Panc1 (cell line): ENCODE measurements around the gene EDEM3. TPM values are rescaled to one million over a fixed set of nuclear protein-coding genes. Genes with fewer than 3 reads are reported as not detected.
"Not testable (repeated sequence)": the region's sequence is repeated elsewhere in the genome, so short reads cannot be mapped to it uniquely, and the experiment has no call there.

Experiments
- ATAC-seq: fragments of 200-7000 bp; cut with Tn5 transposase; 2 replicates; pipeline ENCODE4 v1.9.1; 2020; ENCODE audit warnings: mild to moderate bottlenecking, moderate library complexity
- BruUV-seq: library from RNA; stranded (reverse); fragments of 400-500 nt; replicated peaks from 2 replicates; lab custom pipeline; 2021; lab: Mats Ljungman, UMichigan
- CTCF ChIA-PET: fragments of 300-600 bp; sonication (Branson Sonifier 250); formaldehyde crosslinking; loops from one replicate; lab custom pipeline; 2022; ENCODE audit warnings: antibody characterized with exemption; lab: Charles Lee
- POLR2A ChIA-PET: fragments of 300-600 bp; sonication (Branson Sonifier 250); formaldehyde crosslinking; loops from one replicate; lab custom pipeline; 2022; ENCODE audit warnings: antibody characterized with exemption; lab: Charles Lee
- DNase-seq: peaks from one replicate; pipeline ENCODE4 v3.0.0-alpha.2; 2010; ENCODE audit warnings: low read depth, low spot score
- H3K27ac ChIP-seq: 2 replicates; pipeline ENCODE4 v1.5.1; 2011; ENCODE audit warnings: mild to moderate bottlenecking, low read length, inconsistent platforms
- H3K27me3 ChIP-seq: fragments of 200-500 bp; sonication (Bioruptor generic); 2 replicates; pipeline ENCODE4 v1.6.0; 2014; ENCODE audit warnings: low read length, inconsistent platforms; ENCODE audit not compliant: control insufficient read depth, insufficient read depth
- H3K36me3 ChIP-seq: fragments of 200-500 bp; sonication (Bioruptor generic); 2 replicates; pipeline ENCODE4 v1.5.1; 2014; ENCODE audit warnings: inconsistent platforms, mild to moderate bottlenecking, low read length, moderate library complexity; ENCODE audit not compliant: control insufficient read depth, insufficient read depth
- H3K4me1 ChIP-seq: 2 replicates; pipeline ENCODE4 v1.5.1; 2011; ENCODE audit warnings: inconsistent platforms, mild to moderate bottlenecking, low read length, moderate library complexity; ENCODE audit not compliant: control insufficient read depth, insufficient read depth
- H3K4me3 ChIP-seq, 2 experiments: 2 replicates each; pipeline ENCODE4 v1.5.1; 2011 to 2012; ENCODE audit warnings: low read depth in 2 of 2, low read length in 2 of 2, mild to moderate bottlenecking in 2 of 2, inconsistent platforms in 1 of 2, moderate library complexity in 1 of 2
- H3K9me3 ChIP-seq: fragments of 200-500 bp; sonication (Bioruptor generic); 2 replicates; pipeline ENCODE4 v1.5.1; 2014; ENCODE audit warnings: low read depth, mild to moderate bottlenecking, inconsistent platforms, low read length, moderate library complexity; ENCODE audit not compliant: control insufficient read depth, insufficient read depth
- CTCF ChIP-seq: fragments of 450-650 bp; IDR thresholded peaks from 2 replicates; pipeline ENCODE4 v1.5.1; 2017; ENCODE audit warnings: mild to moderate bottlenecking
- POLR2AphosphoS5 ChIP-seq: IDR thresholded peaks from 2 replicates; pipeline ENCODE4 v1.6.1; 2012; ENCODE audit warnings: mild to moderate bottlenecking, low read depth, low read length, moderate library complexity
- SIN3A ChIP-seq: IDR thresholded peaks from 2 replicates; pipeline ENCODE4 v1.6.1; 2012; ENCODE audit warnings: low read depth, mild to moderate bottlenecking, low read length, moderate library complexity, borderline replicate concordance; ENCODE audit not compliant: insufficient read depth
- TCF7L2 ChIP-seq: IDR thresholded peaks from 2 replicates; pipeline ENCODE4 v1.6.1; 2011; ENCODE audit warnings: mild to moderate bottlenecking, low read depth, low read length, inconsistent platforms
- in situ Hi-C: cut with HindIII; loops from 2 replicates; pipeline ENCODE4 v1.10.0; 2016; ENCODE audit warnings: low sequenced_read_pairs, low pct_unique_long_range_greater_than_20kb
- intact Hi-C: fragments of 100-400 bp; cut with micrococcal nuclease; formaldehyde crosslinking; loops from one replicate; pipeline ENCODE4 v1.10.0; 2022; ENCODE audit not compliant: unreplicated experiment
- total RNA-seq: library from RNA; stranded (reverse); gene quantifications from one replicate; pipeline ENCODE4 v1.2.1, GENCODE V29; 2021; ENCODE audit not compliant: unreplicated experiment
- TF ChIP-seq, protein P1 (sequence below), 2 experiments: IDR thresholded peaks; 2 replicates each; pipeline ENCODE4 v1.6.1; 2011 to 2012; ENCODE audit warnings: low read depth in 2 of 2, control low read depth in 1 of 2, low read length in 1 of 2, mild to moderate bottlenecking in 1 of 2, moderate library complexity in 1 of 2; ENCODE audit not compliant: insufficient read depth in 1 of 2

Gene EDEM3
- total RNA-seq, 1 experiment from 2014 or later = 17.4 TPM

DNA sequence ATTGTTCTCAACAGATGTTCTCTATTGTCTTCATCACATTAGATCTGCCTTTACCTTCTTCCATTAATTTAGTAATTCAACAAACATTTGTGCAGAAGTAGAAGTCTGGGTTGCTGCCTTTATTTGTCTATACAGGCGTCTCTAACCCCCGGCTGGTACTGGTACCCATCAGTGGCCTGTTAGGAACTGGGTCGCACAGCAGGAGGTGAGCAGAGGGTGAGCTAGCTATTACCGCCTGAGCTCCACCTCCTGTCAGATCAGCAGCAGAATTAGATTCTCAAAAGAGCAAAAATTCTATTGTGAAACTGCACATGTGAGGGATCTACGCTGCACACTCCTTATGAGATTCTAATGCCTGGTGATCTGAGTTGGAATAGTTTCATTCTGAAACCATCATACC, 12.9 kb upstream of the EDEM3 start:
- TF ChIP-seq TCF7L2 (no peak), CTCF (no peak), POLR2AphosphoS5 (no peak), SIN3A (no peak)
- TF ChIP-seq, protein P1, sequence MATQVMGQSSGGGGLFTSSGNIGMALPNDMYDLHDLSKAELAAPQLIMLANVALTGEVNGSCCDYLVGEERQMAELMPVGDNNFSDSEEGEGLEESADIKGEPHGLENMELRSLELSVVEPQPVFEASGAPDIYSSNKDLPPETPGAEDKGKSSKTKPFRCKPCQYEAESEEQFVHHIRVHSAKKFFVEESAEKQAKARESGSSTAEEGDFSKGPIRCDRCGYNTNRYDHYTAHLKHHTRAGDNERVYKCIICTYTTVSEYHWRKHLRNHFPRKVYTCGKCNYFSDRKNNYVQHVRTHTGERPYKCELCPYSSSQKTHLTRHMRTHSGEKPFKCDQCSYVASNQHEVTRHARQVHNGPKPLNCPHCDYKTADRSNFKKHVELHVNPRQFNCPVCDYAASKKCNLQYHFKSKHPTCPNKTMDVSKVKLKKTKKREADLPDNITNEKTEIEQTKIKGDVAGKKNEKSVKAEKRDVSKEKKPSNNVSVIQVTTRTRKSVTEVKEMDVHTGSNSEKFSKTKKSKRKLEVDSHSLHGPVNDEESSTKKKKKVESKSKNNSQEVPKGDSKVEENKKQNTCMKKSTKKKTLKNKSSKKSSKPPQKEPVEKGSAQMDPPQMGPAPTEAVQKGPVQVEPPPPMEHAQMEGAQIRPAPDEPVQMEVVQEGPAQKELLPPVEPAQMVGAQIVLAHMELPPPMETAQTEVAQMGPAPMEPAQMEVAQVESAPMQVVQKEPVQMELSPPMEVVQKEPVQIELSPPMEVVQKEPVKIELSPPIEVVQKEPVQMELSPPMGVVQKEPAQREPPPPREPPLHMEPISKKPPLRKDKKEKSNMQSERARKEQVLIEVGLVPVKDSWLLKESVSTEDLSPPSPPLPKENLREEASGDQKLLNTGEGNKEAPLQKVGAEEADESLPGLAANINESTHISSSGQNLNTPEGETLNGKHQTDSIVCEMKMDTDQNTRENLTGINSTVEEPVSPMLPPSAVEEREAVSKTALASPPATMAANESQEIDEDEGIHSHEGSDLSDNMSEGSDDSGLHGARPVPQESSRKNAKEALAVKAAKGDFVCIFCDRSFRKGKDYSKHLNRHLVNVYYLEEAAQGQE (IDR thresholded peaks at IDR 0.05; ENCODE audit: insufficient read depth in 1 of 2, low read depth in 2 of 2, low read length in 1 of 2) = no peak
- Histone ChIP-seq H3K4me1 (no peaks in the 10 kb centered on the region), H3K4me3 (no peak overlapping the region), H3K27ac (no peak overlapping the region), H3K27me3 (peaks cover 3% of the 10 kb centered on the region; the same call in 1 of the 2 replicates), H3K36me3 (no peaks in the 10 kb centered on the region), H3K9me3 (no peaks in the 10 kb centered on the region)
- intact Hi-C loops (no loop called here), in situ Hi-C loops (no loop called here)
- ChIA-PET CTCF (no interaction called here), POLR2A (no interaction called here)
- DNase-seq (no peak), ATAC-seq (no peak)
- BruUV-seq = no TSS peak

- BruUV-seq = no TSS peak
- peaks cover 12% of the 10 kb centered on the region for H3K27me3 ChIP-seq
- ATAC-seq (no peak), DNase-seq (no peak)
- no peaks in the 10 kb centered on the region for H3K36me3 ChIP-seq
- POLR2A ChIA-PET = no interaction called here
- CTCF ChIA-PET = no interaction called here
- in situ Hi-C loops (no loop called here), intact Hi-C loops (no loop called here)
- no peak overlapping the region for H3K4me3 ChIP-seq
- H3K4me1 ChIP-seq = no peaks in the 10 kb centered on the region
- no peak for TF ChIP-seq SIN3A
- TF ChIP-seq POLR2AphosphoS5 = no peak
- TF ChIP-seq, protein P1 (IDR thresholded peaks at IDR 0.05; ENCODE audit: insufficient read depth in 1 of 2, low read depth in 2 of 2, low read length in 1 of 2) = no peak
- TF ChIP-seq CTCF = no peak
- no peak for TF ChIP-seq TCF7L2
- H3K9me3 ChIP-seq = no peaks in the 10 kb centered on the region
- H3K27ac ChIP-seq = no peak overlapping the region
Measured at GRCh38 chr1:184764483-184764882, 9.8 kb upstream of the EDEM3 start.

- H3K36me3 ChIP-seq, in situ Hi-C loops, CTCF ChIA-PET, H3K4me3 ChIP-seq, H3K9me3 ChIP-seq, ATAC-seq, DNase-seq, intact Hi-C loops, H3K4me1 ChIP-seq, POLR2A ChIA-PET, BruUV-seq, H3K27ac ChIP-seq: not testable (repeated sequence)
- H3K27me3 ChIP-seq = peaks cover 12% of the 10 kb centered on the region
Measured at GRCh38 chr1:184763520-184763919, 8.9 kb upstream of the EDEM3 start.
